HUES64 (cell line): ENCODE data around the gene GIGYF1.
A peak's percentile ranks its signal among the peaks of the same experiment; 100 is the strongest.
"Not testable (repeated sequence)": the region's sequence is repeated elsewhere in the genome, so short reads cannot be mapped to it uniquely, and the experiment has no call there.

ENCODE experiments used
- H3K27ac ChIP-seq: 2 replicates; pipeline ENCODE4 v1.7.0; 2013; ENCODE audit warnings: low read depth, low read length, inconsistent platforms
- H3K27me3 ChIP-seq: 2 replicates; pipeline ENCODE4 v1.6.1; 2013; ENCODE audit warnings: mild to moderate bottlenecking, low read length; ENCODE audit not compliant: insufficient read depth
- H3K36me3 ChIP-seq: 2 replicates; pipeline ENCODE4 v1.6.1; 2013; ENCODE audit warnings: mild to moderate bottlenecking, low read length; ENCODE audit not compliant: insufficient read depth
- H3K4me1 ChIP-seq: 2 replicates; pipeline ENCODE4 v1.6.1; 2013; ENCODE audit warnings: mild to moderate bottlenecking, low read length, moderate library complexity; ENCODE audit not compliant: insufficient read depth
- H3K4me3 ChIP-seq: 2 replicates; pipeline ENCODE4 v1.5.1; 2013; ENCODE audit warnings: mild to moderate bottlenecking, low read length, moderate library complexity
- H3K9ac ChIP-seq: 2 replicates; pipeline ENCODE4 v1.6.1; 2013; ENCODE audit warnings: mild to moderate bottlenecking, low read depth, low read length
- H3K9me3 ChIP-seq: 2 replicates; pipeline ENCODE4 v1.6.1; 2013; ENCODE audit warnings: low read depth, low read length; ENCODE audit not compliant: insufficient read depth
- WGBS: fragments of 150-250, 120-280 bp; methylation state at CpG from one replicate; pipeline ENCODE4 v1.1.7; 2013; ENCODE audit warnings: missing lambda C conversion rate; 5-methylcytosine and 5-hydroxymethylcytosine counted together

Gene GIGYF1

GRCh38 chr7:100723732-100724275 is 29.8 kb upstream of the GIGYF1 start:
- H3K27ac ChIP-seq, result no peak overlapping the region
- no peaks in the 10 kb centered on the region for H3K36me3 ChIP-seq
- no peak overlapping the region for H3K9ac ChIP-seq
- WGBS, result 90% methylated on average over 16 of the region's 16 CpGs
- H3K4me1 ChIP-seq, result 0 out of 2 replicates have a peak, but pooled peaks cover 2% of the 10 kb centered on the region
- H3K4me3 ChIP-seq, result no peak overlapping the region
- H3K27me3 ChIP-seq, result peaks cover 52% of the 10 kb centered on the region
- no peaks in the 10 kb centered on the region for H3K9me3 ChIP-seq

- H3K9me3 ChIP-seq, result no peaks in the 10 kb centered on the region
- H3K4me1 ChIP-seq, result 0 out of 2 replicates have a peak, but pooled peaks cover 2% of the 10 kb centered on the region
- H3K27me3 ChIP-seq, result peaks cover 52% of the 10 kb centered on the region
- 86% methylated on average over 17 of the region's 17 CpGs for WGBS
- no peak overlapping the region for H3K4me3 ChIP-seq
- no peak overlapping the region for H3K9ac ChIP-seq
- H3K36me3 ChIP-seq, result no peaks in the 10 kb centered on the region
- no peak overlapping the region for H3K27ac ChIP-seq
Observed at GRCh38 chr7:100722480-100723212, 28.6 kb upstream of the GIGYF1 start.

GRCh38 chr7:100721505-100721812 is 27.4 kb upstream of the GIGYF1 start:
- Histone ChIP-seq H3K27me3 (peaks cover 52% of the 10 kb centered on the region), H3K4me1 (0 out of 2 replicates have a peak, but pooled peaks cover 2% of the 10 kb centered on the region), H3K9ac (no peak overlapping the region), H3K9me3 (no peaks in the 10 kb centered on the region), H3K4me3 (peak overlapping the region; percentile 53; the same call in 1 of the 2 replicates), H3K36me3 (no peaks in the 10 kb centered on the region), H3K27ac (no peak overlapping the region)
- WGBS, result 89% methylated on average over 8 of the region's 8 CpGs

- H3K9me3 ChIP-seq, result no peaks in the 10 kb centered on the region
- 3% methylated on average over 56 of the region's 56 CpGs for WGBS
- H3K27ac ChIP-seq, result no peak overlapping the region
- peaks cover 52% of the 10 kb centered on the region for H3K27me3 ChIP-seq
- H3K4me3 ChIP-seq, result peak overlapping the region; percentile 53
- H3K36me3 ChIP-seq, result no peaks in the 10 kb centered on the region
- H3K9ac ChIP-seq, result no peak overlapping the region; the same call in 1 of the 2 replicates
- 0 out of 2 replicates have a peak, but pooled peaks cover 2% of the 10 kb centered on the region for H3K4me1 ChIP-seq
Observed at GRCh38 chr7:100720671-100721504, 26.8 kb upstream of the GIGYF1 start.

- no peak within 1 kb of the TSS; the same call in 1 of the 2 replicates for H3K9ac ChIP-seq
- no peaks in the 10 kb centered on the region for H3K36me3 ChIP-seq
- 3% methylated on average over 21 of the region's 21 CpGs for WGBS
- H3K27me3 ChIP-seq, result peaks cover 52% of the 10 kb centered on the region
- H3K4me1 ChIP-seq, result 0 out of 2 replicates have a peak, but pooled peaks cover 2% of the 10 kb centered on the region
- H3K4me3 ChIP-seq, result peak within 1 kb of the TSS; percentile 53
- H3K27ac ChIP-seq, result no peak within 1 kb of the TSS
- no peaks in the 10 kb centered on the region for H3K9me3 ChIP-seq
Observed at GRCh38 chr7:100720279-100720670, 26.2 kb upstream of the GIGYF1 start, which contains the start of gene EPO. Gene EPO (plus strand): TSS chr7:100720468. CDS start chr7:100720981, 513 bp downstream.

- Histone ChIP-seq H3K9ac (no peak overlapping the region; the same call in 1 of the 2 replicates), H3K4me1 (0 out of 2 replicates have a peak, but pooled peaks cover 2% of the 10 kb centered on the region), H3K4me3 (peak overlapping the region; percentile 53), H3K9me3 (no peaks in the 10 kb centered on the region), H3K27ac (no peak overlapping the region), H3K36me3 (no peaks in the 10 kb centered on the region), H3K27me3 (peaks cover 52% of the 10 kb centered on the region)
- 75% methylated on average over 7 of the region's 8 CpGs for WGBS
Observed at GRCh38 chr7:100719523-100720278, 25.7 kb upstream of the GIGYF1 start.

GRCh38 chr7:100717073-100717472 is 23.0 kb upstream of the GIGYF1 start:
- not testable (repeated sequence) for H3K36me3 ChIP-seq, H3K4me3 ChIP-seq, H3K4me1 ChIP-seq, H3K9ac ChIP-seq, H3K27ac ChIP-seq, H3K9me3 ChIP-seq
- 96% methylated on average over 2 of the region's 2 CpGs for WGBS
- H3K27me3 ChIP-seq, result peaks cover 32% of the 10 kb centered on the region

- Histone ChIP-seq H3K36me3 (no peaks in the 10 kb centered on the region), H3K9ac (no peak overlapping the region), H3K9me3 (no peaks in the 10 kb centered on the region), H3K27ac (no peak overlapping the region), H3K27me3 (peaks cover 9% of the 10 kb centered on the region), H3K4me1 (no peaks in the 10 kb centered on the region), H3K4me3 (no peak overlapping the region)
- WGBS, result 86% methylated on average over 8 of the region's 8 CpGs
Observed at GRCh38 chr7:100714725-100715124, 20.7 kb upstream of the GIGYF1 start.

GRCh38 chr7:100711369-100711768 is 17.3 kb upstream of the GIGYF1 start:
- no peak overlapping the region for H3K4me3 ChIP-seq
- no peaks in the 10 kb centered on the region for H3K9me3 ChIP-seq
- no peak overlapping the region for H3K27ac ChIP-seq
- no peaks in the 10 kb centered on the region for H3K4me1 ChIP-seq
- no peak overlapping the region for H3K9ac ChIP-seq
- 93% methylated on average over 11 of the region's 11 CpGs for WGBS
- H3K36me3 ChIP-seq, result peaks cover 18% of the 10 kb centered on the region
- H3K27me3 ChIP-seq, result no peaks in the 10 kb centered on the region

- Histone ChIP-seq H3K9ac (no peak overlapping the region), H3K27me3 (no peaks in the 10 kb centered on the region), H3K27ac (no peak overlapping the region), H3K4me3 (no peak overlapping the region), H3K36me3 (peaks cover 18% of the 10 kb centered on the region), H3K9me3 (no peaks in the 10 kb centered on the region), H3K4me1 (no peaks in the 10 kb centered on the region)
- 95% methylated on average over 4 of the region's 4 CpGs for WGBS
Observed at GRCh38 chr7:100710452-100710851, 16.4 kb upstream of the GIGYF1 start.
